HepG2 (cell line): Measurements from ENCODE around the gene BEST2. TPM values are rescaled to one million over a fixed set of nuclear protein-coding genes. Genes with fewer than 3 reads are reported as not detected.

Experiments
- ATAC-seq: fragments of 200-7000 bp; cut with Tn5 transposase; 3 replicates; pipeline ENCODE4 v1.9.1; 2020; ENCODE audit warnings: mild to moderate bottlenecking, moderate library complexity
- BruUV-seq: library from RNA; stranded (reverse); fragments of 400-500 nt; replicated peaks from 2 replicates; lab custom pipeline; 2021; lab: Mats Ljungman, UMichigan
- CTCF ChIA-PET: fragments of 300-600 bp; formaldehyde crosslinking; extraction: SDS; loops from one replicate; lab custom pipeline; 2021; ENCODE audit warnings: low total read pairs, inconsistent platforms, low intra/inter-chr PET ratio; lab: Yijun Ruan, JAX
- POLR2A ChIA-PET: fragments of 350-600 bp; sonication (Branson Sonifier 250); formaldehyde crosslinking; loops from one replicate; lab custom pipeline; 2020; ENCODE audit warnings: antibody characterized with exemption, inconsistent platforms; lab: Yijun Ruan, JAX
- DNase-seq: peaks from one replicate; pipeline ENCODE4 v3.0.0-alpha.2; 2015; ENCODE audit warnings: low spot score
- FAIRE-seq: peaks from 3 replicates; lab custom pipeline; 2011; peaks lifted over from hg19 to GRCh38; lab: Jason Lieb, UNC
- H2AFZ ChIP-seq: one replicate; pipeline ENCODE4 v1.6.1; 2011; ENCODE audit warnings: low read length, inconsistent platforms
- H3K27ac ChIP-seq: fragments of 300-600 bp; 3 replicates; pipeline ENCODE4 v1.8.0; 2011; ENCODE audit warnings: mixed run types, mild to moderate bottlenecking, mixed read lengths, low read length, inconsistent platforms; ENCODE audit not compliant: insufficient read depth; ENCODE audit errors: extremely low read length
- H3K27me3 ChIP-seq, 2 experiments: fragments of 200-600 bp in 1 of 2; 2 replicates in 1 of 2; 3 replicates in 1 of 2; pipeline versions ENCODE4 v1.6.0 to v1.8.0; 2011; ENCODE audit warnings: low read length in 2 of 2, mild to moderate bottlenecking in 2 of 2, moderate library complexity in 2 of 2, inconsistent platforms in 1 of 2; ENCODE audit not compliant: insufficient read depth in 2 of 2, control insufficient read depth in 1 of 2
- H3K36me3 ChIP-seq, 2 experiments: fragments of 200-600 bp in 1 of 2; replicated peaks in 1 of 2; 2 replicates in 1 of 2; 3 replicates in 1 of 2; pipeline versions ENCODE4 v1.5.1 to v1.8.0; 2011; ENCODE audit warnings: low read length in 2 of 2, inconsistent platforms in 1 of 2; ENCODE audit not compliant: insufficient read depth in 2 of 2, control insufficient read depth in 1 of 2
- H3K4me1 ChIP-seq: 2 replicates; pipeline ENCODE4 v1.5.1; 2012; ENCODE audit warnings: low read length, inconsistent platforms; ENCODE audit not compliant: insufficient read depth
- H3K4me2 ChIP-seq: 2 replicates; pipeline ENCODE4 v1.6.0; 2011; ENCODE audit warnings: low read depth, low read length, inconsistent platforms
- H3K4me3 ChIP-seq, 3 experiments: fragments of 200-600 bp in 1 of 3; sonication (generic), shearing (Covaris generic) in 1 of 3; replicated peaks in 1 of 3; 2 replicates each; pipeline ENCODE4 v1.5.1; 2011 to 2016; ENCODE audit warnings: low read length in 3 of 3, inconsistent platforms in 2 of 3, low read depth in 2 of 3, mild to moderate bottlenecking in 2 of 3, control low read depth in 1 of 3, mixed read lengths in 1 of 3; ENCODE audit not compliant: insufficient read depth in 1 of 3
- H3K79me2 ChIP-seq: one replicate; pipeline ENCODE4 v1.6.1; 2011; ENCODE audit warnings: low read length, inconsistent platforms; ENCODE audit not compliant: insufficient read depth
- H3K9ac ChIP-seq: 2 replicates; pipeline ENCODE4 v1.6.0; 2011; ENCODE audit warnings: mild to moderate bottlenecking, low read depth, low read length, inconsistent platforms; ENCODE audit not compliant: insufficient read depth
- H3K9me3 ChIP-seq: 2 replicates; pipeline ENCODE4 v1.5.1; 2012; ENCODE audit warnings: mild to moderate bottlenecking, low read length
- H4K20me1 ChIP-seq: 2 replicates; pipeline ENCODE4 v1.6.0; 2011; ENCODE audit warnings: inconsistent platforms, mild to moderate bottlenecking, low read length, moderate library complexity; ENCODE audit not compliant: insufficient read depth
- HES4 ChIP-seq: sonication (generic); formaldehyde crosslinking; IDR thresholded peaks from 2 replicates; pipeline ENCODE4 v1.9.0; 2021; ENCODE audit warnings: mild to moderate bottlenecking, missing genetic modification reagents, borderline replicate concordance
- NFE2L2 ChIP-seq: fragments of 150-350 bp; IDR thresholded peaks from 2 replicates; pipeline ENCODE4 v1.6.1; 2014; ENCODE audit warnings: low read length
- SPEN ChIP-seq: sonication (generic); formaldehyde crosslinking; IDR thresholded peaks from 2 replicates; pipeline ENCODE4 v1.5.1; 2020; ENCODE audit warnings: low read depth, mild to moderate bottlenecking, missing genetic modification reagents
- ZNF629 ChIP-seq: sonication (generic); formaldehyde crosslinking; conservative IDR thresholded peaks from 2 replicates; pipeline ENCODE4 v1.5.0; 2020; ENCODE audit warnings: missing genetic modification reagents
- ZNF709 ChIP-seq: sonication (generic); formaldehyde crosslinking; IDR thresholded peaks from 2 replicates; pipeline ENCODE4 v1.5.0; 2020; ENCODE audit warnings: mild to moderate bottlenecking, missing genetic modification reagents
- ZNF720 ChIP-seq: sonication (generic); formaldehyde crosslinking; IDR thresholded peaks from 2 replicates; pipeline ENCODE4 v1.4.0; 2020; ENCODE audit warnings: missing genetic modification reagents
- ZNF747 ChIP-seq: sonication (generic); formaldehyde crosslinking; IDR thresholded peaks from 2 replicates; pipeline ENCODE4 v1.8.1; 2023; ENCODE audit warnings: missing genetic modification reagents, mild to moderate bottlenecking, borderline replicate concordance
- WGBS: methylation state at CpG from one replicate; pipeline ENCODE4 v1.1.6; 2017; ENCODE audit warnings: low lambda C conversion rate; 5-methylcytosine and 5-hydroxymethylcytosine counted together
- in situ Hi-C: cut with HindIII; loops from 2 replicates; pipeline ENCODE4 v1.10.0; 2017; ENCODE audit warnings: low pct_unique_long_range_greater_than_20kb; ENCODE audit not compliant: extremely low pct_ligation_motif_present
- intact Hi-C: fragments of 100-400 bp; cut with micrococcal nuclease; formaldehyde crosslinking; loops from one replicate; pipeline ENCODE4 v1.10.0; 2022; ENCODE audit not compliant: unreplicated experiment
- polyA plus RNA-seq, 8 experiments: library from polyadenylated mRNA; depleted of rRNA in 3 of 8; stranded (reverse) in 7 of 8; unstranded in 1 of 8; fragments of >200 nt; fragmentation: Illumina TruSeq in 4 of 8; extraction: Trizol in 4 of 8; gene quantifications; 2 replicates each; pipeline versions ENCODE4 v1.2.1 to v1.2.3, GENCODE V29; 2011 to 2016; ENCODE audit warnings: low read depth in 4 of 8, missing spikeins in 1 of 8, mixed read lengths in 1 of 8; ENCODE audit not compliant: insufficient read depth in 1 of 8
- total RNA-seq, 5 experiments: library from RNA; depleted of rRNA; stranded (reverse); fragments of >200 nt; fragmentation: Illumina TruSeq; extraction: Trizol; gene quantifications; 2 replicates each; pipeline ENCODE4 v1.2.3, GENCODE V29; 2016; ENCODE audit warnings: low read depth in 1 of 5
- TF ChIP-seq, protein P1 (sequence below): IDR thresholded peaks from 2 replicates; pipeline ENCODE4 v1.6.1; 2016; ENCODE audit warnings: low read depth, borderline replicate concordance

BEST2 gene
- total and polyA plus RNA-seq, 2 of the 13 experiments (the other 11 are each of a cell fraction or from before 2014, with no cell fraction given): not detected

DNA sequence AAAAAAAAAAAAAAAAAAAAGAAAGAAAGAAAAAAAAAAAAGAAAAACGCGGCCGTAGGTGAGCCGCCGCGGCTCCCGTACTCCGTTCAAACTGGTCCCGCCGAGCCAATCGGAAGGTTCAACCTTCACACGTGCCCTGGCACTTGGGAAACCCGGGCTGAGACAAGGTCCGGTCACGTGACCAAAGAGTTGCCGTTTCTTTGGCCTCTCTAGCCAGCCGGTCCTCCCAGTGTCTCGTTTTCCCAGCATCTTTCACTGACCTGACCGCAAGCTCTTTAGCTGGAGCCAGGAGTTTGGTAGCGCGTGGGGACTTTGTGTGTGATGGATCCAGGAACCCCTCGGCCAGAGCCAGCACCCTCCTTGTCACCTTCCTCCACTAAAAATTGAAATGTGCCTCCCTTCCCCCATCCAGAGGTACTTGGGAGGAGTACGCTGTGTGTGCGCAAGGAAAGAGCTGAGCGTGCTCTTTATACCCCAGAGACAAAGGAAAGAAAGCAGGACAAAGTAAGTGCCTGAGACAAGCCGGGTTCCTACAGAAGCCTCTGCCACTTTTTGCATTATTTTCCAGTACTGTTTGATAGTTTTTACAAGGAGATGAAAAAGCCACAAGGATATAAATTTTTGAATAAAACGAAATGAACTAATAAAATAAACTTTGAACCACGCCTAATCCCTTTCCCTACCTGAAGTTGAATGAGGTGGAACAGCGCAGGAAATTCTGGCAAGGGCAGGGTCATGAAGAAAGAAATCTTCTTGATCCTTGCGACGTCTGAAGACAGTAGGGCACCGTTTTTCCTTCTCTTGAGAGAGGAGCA lies 28.8 kb upstream of the BEST2 start (continued):
- peak; percentile 91 for TF ChIP-seq SPEN (CRISPR knock-in tag)
- TF ChIP-seq, protein P1, sequence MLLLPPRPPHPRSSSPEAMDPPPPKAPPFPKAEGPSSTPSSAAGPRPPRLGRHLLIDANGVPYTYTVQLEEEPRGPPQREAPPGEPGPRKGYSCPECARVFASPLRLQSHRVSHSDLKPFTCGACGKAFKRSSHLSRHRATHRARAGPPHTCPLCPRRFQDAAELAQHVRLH (CRISPR knock-in tag): peak; percentile 50; the same call in 1 of the 2 replicates
- TF ChIP-seq ZNF747 (CRISPR knock-in tag): no peak

DNA sequence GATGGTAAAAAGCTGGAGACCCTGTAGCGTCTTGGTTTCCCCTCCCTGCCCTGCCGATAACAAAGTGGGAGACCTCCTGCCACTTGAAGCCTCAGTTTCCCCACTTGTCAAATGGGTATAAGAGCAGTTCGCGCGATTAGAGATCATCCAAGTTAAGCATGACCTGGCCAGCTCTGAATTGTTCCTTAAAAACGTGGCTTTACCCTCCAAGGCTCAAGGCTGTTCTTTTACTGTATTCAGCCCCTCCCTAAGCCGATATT lies 28.3 kb upstream of the BEST2 start:
- H3K27me3 ChIP-seq: no peaks in the 10 kb centered on the region; a peak in 1 of 5 replicates
- no peaks in the 10 kb centered on the region for H4K20me1 ChIP-seq
- no TSS peak for BruUV-seq
- no peak for ATAC-seq
- peak overlapping the region; percentile 77 for H3K27ac ChIP-seq
- FAIRE-seq: peak; percentile 44
- TF ChIP-seq ZNF629 (CRISPR knock-in tag) (peak; percentile 91), ZNF720 (CRISPR knock-in tag) (no peak), NFE2L2 (no peak), HES4 (0 out of 2 replicates have a peak, but pooled peaks have one; percentile 24), ZNF709 (CRISPR knock-in tag) (0 out of 2 replicates have a peak, but pooled peaks have one; percentile 5)
- H3K36me3 ChIP-seq: peaks cover 2 to 11% of the 10 kb centered on the region in 2 experiments
- intact Hi-C loops: no loop called here
- H3K79me2 ChIP-seq: peaks cover 53% of the 10 kb centered on the region
- in situ Hi-C loops: no loop called here
- peak overlapping the region; percentile 87 for H3K9ac ChIP-seq
- ChIA-PET POLR2A (interaction anchor here (0.8 to 4.8 kb wide), 10 partner anchors 10 to 210 kb away, joined by 3 to 51 read pairs (median 7); partner anchors contain the start of genes FARSA, FBXW9, GET3 and JUNB), CTCF (no interaction called here)
- H3K4me3 ChIP-seq: peak overlapping the region; percentile 67 to 93 (median 92)
- peak overlapping the region; percentile 98 for H3K4me2 ChIP-seq
- 2% methylated on average over 7 of the region's 7 CpGs for WGBS
- H3K4me1 ChIP-seq: peaks cover 20% of the 10 kb centered on the region
- peak overlapping the region; percentile 78 for H2AFZ ChIP-seq
- H3K9me3 ChIP-seq: no peaks in the 10 kb centered on the region
- DNase-seq: no peak
